ENCODE measurements around the gene GRHPR.
"Not testable (repeated sequence)": the region's sequence is repeated elsewhere in the genome, so short reads cannot be mapped to it uniquely, and the experiment has no call there.

GRHPR gene

GRCh38 chr9:37421914-37422288 lies 595 bp upstream of the GRHPR start:
- no peak for DNase-seq (ENCODE audit: low read depth)

GRCh38 chr9:37423508-37423907 lies 1.0 kb downstream of the GRHPR start:
- DNase-seq (ENCODE audit: low read depth), result no peak

- no peak for DNase-seq (ENCODE audit: low read depth)
Measured at GRCh38 chr9:37424204-37424685, 1.7 kb downstream of the GRHPR start.

- DNase-seq (ENCODE audit: low read depth), result no peak
Measured at GRCh38 chr9:37424686-37425297, 2.3 kb downstream of the GRHPR start.

GRCh38 chr9:37425298-37425752 lies 2.8 kb downstream of the GRHPR start:
- DNase-seq (ENCODE audit: low read depth), result no peak

- not testable (repeated sequence) for DNase-seq (ENCODE audit: low read depth)
Measured at GRCh38 chr9:37426431-37426830, 3.9 kb downstream of the GRHPR start.

GRCh38 chr9:37426846-37427245 lies 4.3 kb downstream of the GRHPR start:
- DNase-seq (ENCODE audit: low read depth), result no peak

GRCh38 chr9:37428345-37428744 lies 5.8 kb downstream of the GRHPR start:
- DNase-seq (ENCODE audit: low read depth), result no peak

GRCh38 chr9:37429441-37430285 lies 7.2 kb downstream of the GRHPR start:
- no peak for DNase-seq (ENCODE audit: low read depth)

GRCh38 chr9:37430841-37431597 lies 8.5 kb downstream of the GRHPR start:
- DNase-seq (ENCODE audit: low read depth), result no peak

- no peak for DNase-seq (ENCODE audit: low read depth)
Measured at GRCh38 chr9:37432020-37432419, 9.5 kb downstream of the GRHPR start.

GRCh38 chr9:37433867-37434371 lies 11.4 kb downstream of the GRHPR start:
- DNase-seq (ENCODE audit: low read depth), result no peak

GRCh38 chr9:37436540-37436939 lies 14.0 kb downstream of the GRHPR start:
- DNase-seq (ENCODE audit: low read depth), result no peak

GRCh38 chr9:37437010-37437409 lies 14.5 kb downstream of the GRHPR start:
- no peak for DNase-seq (ENCODE audit: low read depth)

- no peak for DNase-seq (ENCODE audit: low read depth)
Measured at GRCh38 chr9:37437621-37438020, 15.1 kb downstream of the GRHPR start.

- no peak for DNase-seq (ENCODE audit: low read depth)
Measured at GRCh38 chr9:37438359-37438758, 15.9 kb downstream of the GRHPR start.

GRCh38 chr9:37441776-37442370 lies 19.4 kb downstream of the GRHPR start:
- no peak for DNase-seq (ENCODE audit: low read depth)

GRCh38 chr9:37442556-37442955 lies 20.1 kb downstream of the GRHPR start:
- no peak for DNase-seq (ENCODE audit: low read depth)

- no peak for DNase-seq (ENCODE audit: low read depth)
Measured at GRCh38 chr9:37443566-37443965, 21.1 kb downstream of the GRHPR start.

- no peak for DNase-seq (ENCODE audit: low read depth)
Measured at GRCh38 chr9:37444890-37445289, 22.4 kb downstream of the GRHPR start.

GRCh38 chr9:37445832-37446231 lies 23.3 kb downstream of the GRHPR start:
- DNase-seq (ENCODE audit: low read depth), result no peak

- DNase-seq (ENCODE audit: low read depth), result no peak
Measured at GRCh38 chr9:37446401-37446800, 23.9 kb downstream of the GRHPR start.

All from CMK (cell line).